Measurements from ENCODE around the gene CNTN1. TPM values are rescaled to one million over a fixed set of nuclear protein-coding genes. Genes with fewer than 3 reads are reported as not detected.
A peak's percentile ranks its signal among the peaks of the same experiment; 100 is the strongest.

Gene CNTN1
- total and polyA plus RNA-seq, 2 of the 13 experiments (the other 11 are each of a cell fraction or from before 2014, with no cell fraction given): 0.01 to 0.07 TPM

DNA sequence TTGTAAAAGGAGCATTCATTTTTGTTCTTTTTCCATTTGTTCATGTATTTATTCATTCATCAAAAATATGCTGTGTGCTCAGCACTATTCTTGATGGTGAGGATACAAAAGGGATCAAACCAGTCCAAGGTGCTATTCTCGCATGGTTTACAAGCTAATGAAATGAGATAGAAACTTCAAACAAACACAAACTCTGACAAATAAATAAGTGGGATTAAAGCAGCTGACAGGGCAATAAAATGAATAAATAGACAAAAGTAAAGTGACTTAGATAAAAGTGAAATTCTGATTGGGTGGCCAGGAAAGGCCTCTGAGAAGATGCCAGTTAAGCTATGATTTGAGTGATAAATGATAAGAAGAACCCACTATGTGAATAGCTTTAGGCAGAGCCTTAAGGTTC lies 333.9 kb downstream of the CNTN1 start:
- H3K9ac ChIP-seq (ENCODE audit: insufficient read depth, low read depth, low read length): no peak overlapping the region
- H2AFZ ChIP-seq (ENCODE audit: low read length): no peak overlapping the region
- no peak for DNase-seq (ENCODE audit: low spot score)
- in situ Hi-C loops (cut with HindIII; ENCODE audit: extremely low pct_ligation_motif_present, low pct_unique_long_range_greater_than_20kb): no loop called here
- ATAC-seq: no peak
- no peaks in the 10 kb centered on the region for H4K20me1 ChIP-seq (ENCODE audit: insufficient read depth, low read length)
- FAIRE-seq: no peak
- POLR2A ChIA-PET: no interaction called here
- no peak overlapping the region for H3K4me2 ChIP-seq (ENCODE audit: low read depth, low read length)
- no peaks in the 10 kb centered on the region for H3K36me3 ChIP-seq (replicated peaks in 1 of 2; ENCODE audit: control insufficient read depth in 1 of 2, insufficient read depth in 2 of 2, low read length in 2 of 2)
- no peaks in the 10 kb centered on the region for H3K79me2 ChIP-seq (ENCODE audit: insufficient read depth, low read length)
- BruUV-seq (replicated peaks): no TSS peak
- 2% methylated on average over 1 of the region's 1 CpG for WGBS (ENCODE audit: low lambda C conversion rate)
- H3K27me3 ChIP-seq (ENCODE audit: control insufficient read depth in 1 of 2, insufficient read depth in 2 of 2, low read length in 2 of 2): no peaks in the 10 kb centered on the region; a peak in 1 of 5 replicates
- no peak for TF ChIP-seq CC2D1A (CRISPR knock-in tag; IDR thresholded peaks at IDR 0.05)
- TF ChIP-seq, protein P1, sequence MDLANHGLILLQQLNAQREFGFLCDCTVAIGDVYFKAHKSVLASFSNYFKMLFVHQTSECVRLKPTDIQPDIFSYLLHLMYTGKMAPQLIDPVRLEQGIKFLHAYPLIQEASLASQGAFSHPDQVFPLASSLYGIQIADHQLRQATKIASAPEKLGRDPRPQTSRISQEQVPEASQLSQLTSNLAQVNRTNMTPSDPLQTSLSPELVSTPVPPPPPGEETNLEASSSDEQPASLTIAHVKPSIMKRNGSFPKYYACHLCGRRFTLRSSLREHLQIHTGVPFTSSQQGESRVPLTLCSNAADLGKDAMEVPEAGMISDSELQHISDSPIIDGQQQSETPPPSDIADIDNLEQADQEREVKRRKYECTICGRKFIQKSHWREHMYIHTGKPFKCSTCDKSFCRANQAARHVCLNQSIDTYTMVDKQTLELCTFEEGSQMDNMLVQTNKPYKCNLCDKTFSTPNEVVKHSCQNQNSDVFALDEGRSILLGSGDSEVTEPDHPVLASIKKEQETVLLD (CRISPR knock-in tag; IDR thresholded peaks at IDR 0.05; ENCODE audit: low read depth): no peak
- no peak for TF ChIP-seq HOXA7 (CRISPR knock-in tag; IDR thresholded peaks at IDR 0.05)
- TF ChIP-seq ZNF746 (CRISPR knock-in tag; IDR thresholded peaks at IDR 0.05): no peak
- TF ChIP-seq TCF12 (IDR thresholded peaks at IDR 0.05): no peak
- no peak for TF ChIP-seq TCF12 (CRISPR knock-in tag; IDR thresholded peaks at IDR 0.05)
- no peak for TF ChIP-seq IRF2 (CRISPR knock-in tag; IDR thresholded peaks at IDR 0.05)
- TF ChIP-seq NONO (IDR thresholded peaks at IDR 0.05): no peak
- no peak for TF ChIP-seq NONO (CRISPR knock-in tag; conservative IDR thresholded peaks at IDR 0.05)
- TF ChIP-seq MAFK (conservative IDR thresholded peaks at IDR 0.05 in 1 of 2, IDR thresholded peaks at IDR 0.05 in 1 of 2; ENCODE audit: low read length in 2 of 2): peak; percentile 46 to 50; a peak in 3 of 4 replicates
- TF ChIP-seq AGO1 (IDR thresholded peaks at IDR 0.05; ENCODE audit: low read depth, low read length, poor library complexity, severe bottlenecking): no peak
- TF ChIP-seq MEIS2 (CRISPR knock-in tag; IDR thresholded peaks at IDR 0.05): no peak
- no peak for TF ChIP-seq FOXC1 (CRISPR knock-in tag; IDR thresholded peaks at IDR 0.05; ENCODE audit: borderline replicate concordance)
- peak; percentile 43 for TF ChIP-seq MAFF (IDR thresholded peaks at IDR 0.05; ENCODE audit: low read depth, low read length)
- no peak for TF ChIP-seq ZFX (CRISPR knock-in tag; IDR thresholded peaks at IDR 0.05; ENCODE audit: low read depth)
- TF ChIP-seq ZNF878 (CRISPR knock-in tag; IDR thresholded peaks at IDR 0.05): no peak
- no peak for TF ChIP-seq KLF6 (CRISPR knock-in tag; IDR thresholded peaks at IDR 0.05)
- TF ChIP-seq ZBTB8A (CRISPR knock-in tag; IDR thresholded peaks at IDR 0.05; ENCODE audit: borderline replicate concordance, low read depth): no peak
- no peak for TF ChIP-seq CEBPG (CRISPR knock-in tag; IDR thresholded peaks at IDR 0.05)
- CTCF ChIA-PET (ENCODE audit: low intra/inter-chr PET ratio, low total read pairs): no interaction called here
- no peaks in the 10 kb centered on the region for H3K4me1 ChIP-seq (ENCODE audit: insufficient read depth, low read length)
- no peak overlapping the region for H3K4me3 ChIP-seq (replicated peaks in 1 of 3; ENCODE audit: insufficient read depth in 1 of 3, low read depth in 2 of 3, low read length in 3 of 3)
- H3K27ac ChIP-seq (ENCODE audit: extremely low read length, insufficient read depth, low read length): no peak overlapping the region
- intact Hi-C loops (cut with micrococcal nuclease; ENCODE audit: unreplicated experiment): no loop called here
- no peaks in the 10 kb centered on the region for H3K9me3 ChIP-seq (ENCODE audit: low read length)

Measured in HepG2 (cell line).